GM12878 (cell line): ENCODE measurements around the gene GRM1. TPM values are rescaled to one million over a fixed set of nuclear protein-coding genes. Genes with fewer than 3 reads are reported as not detected.

Experiments
- ATAC-seq: fragments of 200-7000 bp; cut with Tn5 transposase; 3 replicates; pipeline ENCODE4 v1.9.1; 2020; ENCODE audit warnings: mild to moderate bottlenecking, moderate library complexity
- BruUV-seq: library from RNA; stranded (reverse); fragments of 400-500 nt; replicated peaks from 2 replicates; lab custom pipeline; 2021; lab: Mats Ljungman, UMichigan
- CTCF ChIA-PET: fragments of 300-600 bp; sonication (Branson Sonifier 250); formaldehyde crosslinking; extraction: SDS; loops from one replicate; lab custom pipeline; 2021; ENCODE audit warnings: inconsistent platforms; lab: Yijun Ruan, JAX
- POLR2A ChIA-PET: fragments of 350-600 bp; formaldehyde crosslinking; extraction: SDS; loops from one replicate; lab custom pipeline; 2021; ENCODE audit warnings: inconsistent platforms; lab: Charles Lee
- RAD21 ChIA-PET: fragments of 300-600 bp; sonication (Branson Sonifier 250); formaldehyde crosslinking; loops from one replicate; lab custom pipeline; 2023; ENCODE audit warnings: antibody characterized with exemption; ENCODE audit not compliant: unreplicated experiment; lab: Charles Lee
- SMC1A ChIA-PET: fragments of 300-600 bp; sonication (Branson Sonifier 250); formaldehyde crosslinking; loops from one replicate; lab custom pipeline; 2023; ENCODE audit not compliant: unreplicated experiment, uncharacterized antibody; lab: Charles Lee
- DNase-seq: peaks from one replicate; pipeline ENCODE4 v3.0.0-alpha.2; 2011; ENCODE audit warnings: low read depth, low spot score
- FAIRE-seq: peaks from 3 replicates; lab custom pipeline; 2011; peaks lifted over from hg19 to GRCh38; lab: Jason Lieb, UNC
- H2AFZ ChIP-seq: 2 replicates; pipeline ENCODE4 v1.6.0; 2011; ENCODE audit warnings: low read depth, low read length, control low read depth; ENCODE audit not compliant: control insufficient read depth
- H3K27ac ChIP-seq: 2 replicates; pipeline ENCODE4 v1.5.1; 2011; ENCODE audit warnings: control low read depth; ENCODE audit not compliant: control insufficient read depth, insufficient read depth
- H3K27me3 ChIP-seq, 2 experiments: replicated peaks in 1 of 2; 2 replicates each; pipeline versions ENCODE4 v1.6.0 to v1.6.1; 2011; ENCODE audit warnings: low read length in 1 of 2; ENCODE audit not compliant: control insufficient read depth in 2 of 2, insufficient read depth in 2 of 2
- H3K36me3 ChIP-seq, 2 experiments: 2 replicates each; pipeline ENCODE4 v1.5.1; 2011; ENCODE audit warnings: low read length in 1 of 2; ENCODE audit not compliant: control insufficient read depth in 2 of 2, insufficient read depth in 2 of 2
- H3K4me1 ChIP-seq: 2 replicates; pipeline ENCODE4 v1.6.1; 2011; ENCODE audit warnings: mild to moderate bottlenecking, low read length, moderate library complexity, mixed read lengths; ENCODE audit not compliant: control insufficient read depth, insufficient read depth
- H3K4me2 ChIP-seq: 2 replicates; pipeline ENCODE4 v1.6.0; 2011; ENCODE audit warnings: control low read depth; ENCODE audit not compliant: control insufficient read depth, insufficient read depth
- H3K4me3 ChIP-seq: fragments of 200-600 bp; sonication (generic); 2 replicates; pipeline ENCODE4 v1.5.1; 2016
- H3K79me2 ChIP-seq: 2 replicates; pipeline ENCODE4 v1.6.0; 2011; ENCODE audit warnings: low read length; ENCODE audit not compliant: control insufficient read depth, insufficient read depth
- H3K9ac ChIP-seq: 2 replicates; pipeline ENCODE4 v1.8.0; 2011; ENCODE audit warnings: low read length, control low read depth, mixed read lengths; ENCODE audit not compliant: control insufficient read depth, insufficient read depth
- H3K9me3 ChIP-seq: replicated peaks from 3 replicates; pipeline ENCODE4 v1.5.1; 2011; ENCODE audit warnings: mild to moderate bottlenecking, low read length; ENCODE audit not compliant: control insufficient read depth, insufficient read depth
- H4K20me1 ChIP-seq: 2 replicates; pipeline ENCODE4 v1.6.0; 2011; ENCODE audit not compliant: control insufficient read depth, insufficient read depth
- BMI1 ChIP-seq: fragments of 450-650 bp; IDR thresholded peaks from 2 replicates; pipeline ENCODE4 v1.6.1; 2016; ENCODE audit warnings: mild to moderate bottlenecking, moderate library complexity, borderline replicate concordance
- CBFB ChIP-seq: IDR thresholded peaks from 2 replicates; pipeline ENCODE4 v1.6.1; 2016; ENCODE audit warnings: antibody characterized with exemption, low read depth
- CREB1 ChIP-seq: IDR thresholded peaks from 2 replicates; pipeline ENCODE4 v1.6.1; 2012; ENCODE audit warnings: low read depth, mild to moderate bottlenecking, inconsistent platforms
- DPF2 ChIP-seq: fragments of 450-650 bp; IDR thresholded peaks from 2 replicates; pipeline ENCODE4 v1.6.1; 2017; ENCODE audit warnings: mild to moderate bottlenecking
- HDAC6 ChIP-seq: fragments of 200-600 bp; sonication (generic); IDR thresholded peaks from one replicate; pipeline ENCODE4 v1.8.0; 2017; ENCODE audit warnings: antibody characterized with exemption; ENCODE audit not compliant: unreplicated experiment
- MEF2A ChIP-seq: IDR thresholded peaks from 2 replicates; pipeline ENCODE4 v1.6.1; 2011; ENCODE audit warnings: low read depth, mild to moderate bottlenecking, low read length, moderate library complexity; ENCODE audit not compliant: insufficient read depth
- RAD51 ChIP-seq: fragments of 450-650 bp; IDR thresholded peaks from 2 replicates; pipeline ENCODE4 v1.6.1; 2016; ENCODE audit warnings: moderate library complexity, mild to moderate bottlenecking, inconsistent platforms
- SIN3A ChIP-seq: IDR thresholded peaks from 2 replicates; pipeline ENCODE4 v1.6.1; 2012; ENCODE audit warnings: low read depth, low read length, improper control_type of control experiment
- SP1 ChIP-seq: IDR thresholded peaks from one replicate; pipeline ENCODE4 v1.6.1; 2011; ENCODE audit warnings: low read depth, low read length
- TAF1 ChIP-seq: IDR thresholded peaks from 2 replicates; pipeline ENCODE4 v1.6.1; 2011; ENCODE audit warnings: mild to moderate bottlenecking, low read depth, low read length, borderline replicate concordance
- WRNIP1 ChIP-seq: IDR thresholded peaks from 2 replicates; pipeline ENCODE4 v1.6.1; 2011; ENCODE audit warnings: low read depth, low read length, improper control_type of control experiment, borderline replicate concordance
- ZNF622 ChIP-seq: fragments of 450-650 bp; IDR thresholded peaks from 2 replicates; pipeline ENCODE4 v1.6.1; 2017; ENCODE audit warnings: mild to moderate bottlenecking, inconsistent platforms
- ZSCAN29 ChIP-seq: fragments of 450-650 bp; IDR thresholded peaks from 2 replicates; pipeline ENCODE4 v1.6.1; 2017; ENCODE audit warnings: mild to moderate bottlenecking, moderate library complexity
- WGBS: methylation state at CpG from one replicate; pipeline ENCODE4 v1.1.6; 2016; ENCODE audit warnings: low lambda C conversion rate; ENCODE audit not compliant: insufficient replicate concordance, insufficient coverage; ENCODE audit errors: missing lambda C conversion rate; 5-methylcytosine and 5-hydroxymethylcytosine counted together
- in situ Hi-C: fragments of 300-500 bp; cut with MboI; formaldehyde crosslinking; loops from 9 replicates; pipeline ENCODE4 v1.14.3; 2018; ENCODE audit warnings: mixed read lengths
- intact Hi-C: fragments of 100-400 bp; cut with micrococcal nuclease; formaldehyde crosslinking; loops from one replicate; pipeline ENCODE4 v1.14.2; 2022; ENCODE audit not compliant: unreplicated experiment
- polyA plus RNA-seq, 11 experiments: library from polyadenylated mRNA; depleted of rRNA in 4 of 11; unstranded in 6 of 11; stranded (reverse) in 5 of 11; fragments of >200 nt; fragmentation: Nextera tagmentation in 4 of 11; fragmentation: Illumina TruSeq in 1 of 11; extraction: Ambion mirVana in 4 of 11; extraction: Trizol in 1 of 11; gene quantifications; 1 replicate in 1 of 11; 2 replicates in 10 of 11; pipeline versions ENCODE4 v1.2.1 to v1.2.3, GENCODE V29; 2011 to 2016; ENCODE audit warnings: inconsistent platforms in 2 of 11, missing spikeins in 2 of 11, low read depth in 1 of 11
- total RNA-seq, 4 experiments: library from RNA; depleted of rRNA in 3 of 4; stranded (reverse); fragments of >200 nt in 3 of 4; fragmentation: Illumina TruSeq in 1 of 4; extraction: Trizol in 1 of 4; gene quantifications; 2 replicates each; pipeline versions ENCODE4 v1.2.1 to v1.2.3, GENCODE V29; 2013 to 2021
- TF ChIP-seq, protein P1 (sequence below): fragments of 450-650 bp; IDR thresholded peaks from 2 replicates; pipeline ENCODE4 v1.6.1; 2014; ENCODE audit warnings: mild to moderate bottlenecking
- TF ChIP-seq, protein P2 (sequence below): IDR thresholded peaks from 2 replicates; pipeline ENCODE4 v1.6.1; 2012; ENCODE audit warnings: low read length, inconsistent platforms

GRM1 gene
- total and polyA plus RNA-seq, 10 of the 15 experiments (the other 5 are each of a cell fraction or from before 2014, with no cell fraction given): 0.04 TPM; not detected in 9

DNA sequence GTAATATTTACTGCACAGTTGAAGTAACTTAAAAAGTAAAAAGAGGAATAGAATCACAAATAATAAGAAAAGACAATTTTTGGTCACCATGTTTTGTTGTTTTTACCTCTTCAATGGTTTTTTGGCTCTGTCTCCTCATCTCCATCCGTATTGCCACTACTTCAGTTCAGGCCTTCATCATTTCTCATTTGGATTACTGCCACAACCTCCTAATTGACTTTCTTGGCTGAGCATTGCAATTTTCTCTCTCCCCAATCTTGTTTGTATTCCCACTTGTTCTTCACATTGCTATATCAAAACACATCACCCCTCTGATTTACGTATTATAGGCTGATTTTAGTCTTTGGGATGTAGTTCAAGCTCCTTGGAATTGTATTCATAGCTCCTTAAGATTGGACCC, 161.7 kb downstream of the GRM1 start:
- TF ChIP-seq ZNF622: no peak
- TF ChIP-seq DPF2: no peak
- no peak for TF ChIP-seq HDAC6
- TF ChIP-seq SP1: no peak
- TF ChIP-seq TAF1: no peak
- TF ChIP-seq, protein P1, sequence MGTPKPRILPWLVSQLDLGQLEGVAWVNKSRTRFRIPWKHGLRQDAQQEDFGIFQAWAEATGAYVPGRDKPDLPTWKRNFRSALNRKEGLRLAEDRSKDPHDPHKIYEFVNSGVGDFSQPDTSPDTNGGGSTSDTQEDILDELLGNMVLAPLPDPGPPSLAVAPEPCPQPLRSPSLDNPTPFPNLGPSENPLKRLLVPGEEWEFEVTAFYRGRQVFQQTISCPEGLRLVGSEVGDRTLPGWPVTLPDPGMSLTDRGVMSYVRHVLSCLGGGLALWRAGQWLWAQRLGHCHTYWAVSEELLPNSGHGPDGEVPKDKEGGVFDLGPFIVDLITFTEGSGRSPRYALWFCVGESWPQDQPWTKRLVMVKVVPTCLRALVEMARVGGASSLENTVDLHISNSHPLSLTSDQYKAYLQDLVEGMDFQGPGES: no peak
- no peak for TF ChIP-seq CBFB
- no peak for TF ChIP-seq SIN3A
- TF ChIP-seq ZSCAN29: no peak
- TF ChIP-seq, protein P2, sequence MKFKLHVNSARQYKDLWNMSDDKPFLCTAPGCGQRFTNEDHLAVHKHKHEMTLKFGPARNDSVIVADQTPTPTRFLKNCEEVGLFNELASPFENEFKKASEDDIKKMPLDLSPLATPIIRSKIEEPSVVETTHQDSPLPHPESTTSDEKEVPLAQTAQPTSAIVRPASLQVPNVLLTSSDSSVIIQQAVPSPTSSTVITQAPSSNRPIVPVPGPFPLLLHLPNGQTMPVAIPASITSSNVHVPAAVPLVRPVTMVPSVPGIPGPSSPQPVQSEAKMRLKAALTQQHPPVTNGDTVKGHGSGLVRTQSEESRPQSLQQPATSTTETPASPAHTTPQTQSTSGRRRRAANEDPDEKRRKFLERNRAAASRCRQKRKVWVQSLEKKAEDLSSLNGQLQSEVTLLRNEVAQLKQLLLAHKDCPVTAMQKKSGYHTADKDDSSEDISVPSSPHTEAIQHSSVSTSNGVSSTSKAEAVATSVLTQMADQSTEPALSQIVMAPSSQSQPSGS: no peak
- TF ChIP-seq CREB1: no peak
- TF ChIP-seq WRNIP1: no peak
- TF ChIP-seq RAD51: no peak
- no peak for TF ChIP-seq BMI1
- no peak for TF ChIP-seq MEF2A
- Histone ChIP-seq H3K9me3 (no peaks in the 10 kb centered on the region), H3K27me3 (no peaks in the 10 kb centered on the region), H3K79me2 (no peaks in the 10 kb centered on the region), H4K20me1 (no peaks in the 10 kb centered on the region), H3K36me3 (no peaks in the 10 kb centered on the region), H3K9ac (no peak overlapping the region), H2AFZ (no peak overlapping the region), H3K27ac (no peak overlapping the region), H3K4me2 (no peak overlapping the region), H3K4me3 (no peak overlapping the region), H3K4me1 (no peaks in the 10 kb centered on the region)
- ChIA-PET SMC1A (interaction anchor here (0.5 kb wide), 1 partner anchor 31 kb away, joined by 3 read pairs; no protein-coding TSS in a partner anchor), RAD21 (no interaction called here), POLR2A (no interaction called here), CTCF (no interaction called here)
- in situ Hi-C loops (no loop called here), intact Hi-C loops (no loop called here)
- ATAC-seq (no peak), FAIRE-seq (no peak), DNase-seq (no peak)
- BruUV-seq: no TSS peak
- WGBS: 0% methylated on average over 2 of the region's 2 CpGs
